H1 (cell line): ENCODE data around the gene KDM2A. TPM values are rescaled to one million over a fixed set of nuclear protein-coding genes. Genes with fewer than 3 reads are reported as not detected.
A peak's percentile ranks its signal among the peaks of the same experiment; 100 is the strongest.

ENCODE experiments used
- ASH2L ChIP-seq: fragments of 200-600, 300-600 bp; sonication (generic); IDR thresholded peaks from one replicate; pipeline ENCODE4 v1.7.1; 2017; ENCODE audit warnings: low read length
- CHD2 ChIP-seq: IDR thresholded peaks from 2 replicates; pipeline ENCODE4 v1.6.1; 2012; ENCODE audit warnings: low read length, improper control_type of control experiment
- CREB1 ChIP-seq: IDR thresholded peaks from 2 replicates; pipeline ENCODE4 v1.6.1; 2012; ENCODE audit warnings: inconsistent platforms
- KDM5A ChIP-seq: fragments of 200-600 bp; IDR thresholded peaks from 2 replicates; pipeline ENCODE4 v1.7.1; 2012; ENCODE audit warnings: mild to moderate bottlenecking, low read length, inconsistent platforms, mixed read lengths
- POLR2A ChIP-seq, 2 experiments: IDR thresholded peaks; 1 replicate in 1 of 2; 2 replicates in 1 of 2; pipeline ENCODE4 v1.6.1; 2011; ENCODE audit warnings: low read depth in 2 of 2, low read length in 2 of 2, mild to moderate bottlenecking in 2 of 2; ENCODE audit errors: control extremely low read depth in 1 of 2
- RFX5 ChIP-seq: IDR thresholded peaks from 2 replicates; pipeline ENCODE4 v1.6.1; 2011; ENCODE audit warnings: low read depth, low read length, improper control_type of control experiment, borderline replicate concordance
- SRF ChIP-seq: IDR thresholded peaks from 2 replicates; pipeline ENCODE4 v1.6.1; 2011; ENCODE audit warnings: mild to moderate bottlenecking, low read depth, low read length, moderate library complexity
- TBP ChIP-seq: IDR thresholded peaks from 2 replicates; pipeline ENCODE4 v1.6.1; 2011; ENCODE audit warnings: low read depth, low read length, improper control_type of control experiment
- polyA plus RNA-seq, 7 experiments: library from polyadenylated mRNA; depleted of rRNA in 3 of 7; stranded (reverse) in 5 of 7; unstranded in 2 of 7; fragments of >200 nt in 5 of 7; fragments of 200-250 nt in 2 of 7; gene quantifications; 1 replicate in 5 of 7; 2 replicates in 1 of 7; 4 replicates in 1 of 7; pipeline versions ENCODE4 v1.2.1 to v1.2.3, GENCODE V29; 2011 to 2013; ENCODE audit warnings: missing spikeins in 2 of 7, mixed read lengths in 2 of 7
- total RNA-seq: library from RNA; stranded (reverse); fragmentation: NEBNext Ultra II Directional; extraction: Animal tissue kit (Norgen Biotek cat#: 25700); gene quantifications from 2 replicates; pipeline ENCODE4 v1.2.1, GENCODE V29; 2021

Gene KDM2A
- total and polyA plus RNA-seq, 2 of the 8 experiments (the other 6 are each of a cell fraction or from before 2014, with no cell fraction given): 55.4 to 66.2 TPM

DNA sequence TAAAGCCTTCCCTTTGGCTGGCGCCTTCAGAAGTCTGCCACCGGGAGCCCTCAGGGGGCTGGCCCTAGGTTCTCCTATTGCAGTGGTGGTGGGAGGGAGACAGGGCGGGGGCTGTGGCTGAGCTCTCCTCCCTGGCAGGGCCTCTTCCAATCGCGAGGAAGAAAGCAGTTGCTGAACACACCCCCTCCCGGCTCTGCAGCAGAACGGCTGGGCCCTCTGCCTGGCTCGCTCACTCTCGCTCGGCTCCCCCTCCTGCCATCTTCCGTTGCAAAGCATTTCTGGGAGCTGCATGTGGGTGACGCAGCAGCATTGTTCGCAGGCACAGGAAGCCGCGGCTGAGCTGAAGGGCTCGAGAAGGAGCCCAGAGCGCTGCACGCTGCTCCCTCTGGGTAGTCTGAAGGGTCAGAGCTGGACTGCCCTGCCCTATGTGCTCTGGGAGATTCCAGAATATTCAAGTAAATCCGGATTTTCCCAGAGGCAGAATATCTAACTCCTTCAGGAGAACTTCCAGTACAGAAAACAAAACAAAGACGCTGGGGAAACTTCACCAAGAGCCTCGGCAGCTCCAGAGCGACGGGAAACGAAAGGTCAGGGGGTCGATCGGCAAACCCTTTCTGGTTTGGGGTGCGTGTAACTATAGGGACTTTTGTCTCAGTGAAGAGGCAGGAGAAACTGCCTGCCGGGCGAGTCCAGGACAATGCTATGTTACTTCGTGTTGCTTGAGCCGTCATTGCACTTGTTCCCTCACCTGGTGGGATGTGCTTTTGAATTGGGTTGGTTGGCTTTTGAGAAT lies 120.9 kb downstream of the KDM2A start (continued):
- TF ChIP-seq CHD2 (no peak; the same call in 1 of the 2 replicates), POLR2A (IDR thresholded peaks at IDR 0.05; ENCODE audit: control extremely low read depth in 1 of 2, low read depth in 2 of 2, low read length in 2 of 2) (peak; percentile 95 to 99), CREB1 (peak; percentile 85), KDM5A (no peak), ASH2L (no peak), RFX5 (no peak), TBP (peak; percentile 97), SRF (peak; percentile 52)
- TF ChIP-seq, all 59 proteins: peak for 21
